Stimulated activated CD4-positive, alpha-beta T cell treated with anti-CD3 and anti-CD28 coated beads, Interleukin-2, amount 100 ng/mL, for 4 hours (primary cell): ENCODE measurements around the gene GABRB2.

Experiments used
- DNase-seq: peaks from one replicate; pipeline ENCODE4 v3.0.0-alpha.2; 2020; ENCODE audit warnings: low read depth

Gene GABRB2

GRCh38 chr5:161471211-161471950 is 75.1 kb downstream of the GABRB2 start:
- DNase-seq, result no peak

- DNase-seq, result no peak
Measured at GRCh38 chr5:161467703-161468102, 78.8 kb downstream of the GABRB2 start.

GRCh38 chr5:161460741-161461140 is 85.8 kb downstream of the GABRB2 start:
- DNase-seq, result no peak

GRCh38 chr5:161446655-161447054 is 99.9 kb downstream of the GABRB2 start:
- no peak for DNase-seq

GRCh38 chr5:161442471-161442870 is 104.1 kb downstream of the GABRB2 start:
- no peak for DNase-seq

- no peak for DNase-seq
Measured at GRCh38 chr5:161432798-161433197, 113.7 kb downstream of the GABRB2 start.

GRCh38 chr5:161431963-161432362 is 114.6 kb downstream of the GABRB2 start:
- DNase-seq, result no peak

GRCh38 chr5:161421067-161421466 is 125.5 kb downstream of the GABRB2 start:
- no peak for DNase-seq

- DNase-seq, result no peak
Measured at GRCh38 chr5:161420521-161420920, 126.0 kb downstream of the GABRB2 start.

GRCh38 chr5:161414896-161415295 is 131.6 kb downstream of the GABRB2 start:
- DNase-seq, result no peak

GRCh38 chr5:161414037-161414436 is 132.5 kb downstream of the GABRB2 start:
- DNase-seq, result no peak

- DNase-seq, result no peak
Measured at GRCh38 chr5:161412792-161413191, 133.7 kb downstream of the GABRB2 start.

- no peak for DNase-seq
Measured at GRCh38 chr5:161411156-161411555, 135.4 kb downstream of the GABRB2 start.

- DNase-seq, result no peak
Measured at GRCh38 chr5:161410640-161411039, 135.9 kb downstream of the GABRB2 start.

GRCh38 chr5:161409471-161409870 is 137.1 kb downstream of the GABRB2 start:
- DNase-seq, result no peak

GRCh38 chr5:161406880-161407279 is 139.6 kb downstream of the GABRB2 start:
- DNase-seq, result no peak

- no peak for DNase-seq
Measured at GRCh38 chr5:161403996-161404395, 142.5 kb downstream of the GABRB2 start.

- no peak for DNase-seq
Measured at GRCh38 chr5:161403121-161403520, 143.4 kb downstream of the GABRB2 start.

GRCh38 chr5:161400583-161400982 is 145.9 kb downstream of the GABRB2 start:
- no peak for DNase-seq

- DNase-seq, result no peak
Measured at GRCh38 chr5:161399996-161400562, 146.4 kb downstream of the GABRB2 start.

- no peak for DNase-seq
Measured at GRCh38 chr5:161397448-161397847, 149.1 kb downstream of the GABRB2 start.

GRCh38 chr5:161396171-161396570 is 150.4 kb downstream of the GABRB2 start:
- no peak for DNase-seq

GRCh38 chr5:161391724-161392123 is 154.8 kb downstream of the GABRB2 start:
- DNase-seq, result no peak

- no peak for DNase-seq
Measured at GRCh38 chr5:161391016-161391415, 155.5 kb downstream of the GABRB2 start.
